Stimulated activated CD4-positive, alpha-beta T cell treated with anti-CD3 and anti-CD28 coated beads, Interleukin-4, amount 100 ng/mL, for 48 hours (primary cell): ENCODE results near the gene RYK.
A peak's percentile ranks its signal among the peaks of the same experiment; 100 is the strongest.
"Not testable (repeated sequence)": the region's sequence is repeated elsewhere in the genome, so short reads cannot be mapped to it uniquely, and the experiment has no call there.

Experiments used
- DNase-seq, 2 donors: peaks; one replicate each; pipeline ENCODE4 v3.0.0-alpha.2; 2020; ENCODE audit warnings: low read depth in 2 of 2

The RYK gene

DNA sequence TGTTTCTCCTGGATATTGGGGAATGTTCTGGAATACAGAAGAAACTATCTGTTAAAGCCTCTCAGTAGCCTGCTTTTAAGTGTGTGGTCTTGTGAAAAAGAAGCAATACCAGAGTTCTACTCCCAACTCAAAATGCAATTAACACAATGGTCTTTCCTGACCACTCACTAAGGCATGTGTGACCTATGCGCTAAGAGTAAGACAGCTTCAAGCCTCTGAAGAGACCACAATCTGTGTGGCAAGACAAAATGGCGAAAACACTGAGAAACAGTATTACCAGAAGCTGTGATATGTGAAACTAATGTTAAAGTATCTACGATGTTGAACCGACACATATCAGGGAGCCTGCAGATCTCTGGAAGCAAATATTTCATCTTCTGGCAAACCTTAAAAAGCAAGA lies 33.8 kb downstream of the RYK start:
- DNase-seq = no peak

DNA sequence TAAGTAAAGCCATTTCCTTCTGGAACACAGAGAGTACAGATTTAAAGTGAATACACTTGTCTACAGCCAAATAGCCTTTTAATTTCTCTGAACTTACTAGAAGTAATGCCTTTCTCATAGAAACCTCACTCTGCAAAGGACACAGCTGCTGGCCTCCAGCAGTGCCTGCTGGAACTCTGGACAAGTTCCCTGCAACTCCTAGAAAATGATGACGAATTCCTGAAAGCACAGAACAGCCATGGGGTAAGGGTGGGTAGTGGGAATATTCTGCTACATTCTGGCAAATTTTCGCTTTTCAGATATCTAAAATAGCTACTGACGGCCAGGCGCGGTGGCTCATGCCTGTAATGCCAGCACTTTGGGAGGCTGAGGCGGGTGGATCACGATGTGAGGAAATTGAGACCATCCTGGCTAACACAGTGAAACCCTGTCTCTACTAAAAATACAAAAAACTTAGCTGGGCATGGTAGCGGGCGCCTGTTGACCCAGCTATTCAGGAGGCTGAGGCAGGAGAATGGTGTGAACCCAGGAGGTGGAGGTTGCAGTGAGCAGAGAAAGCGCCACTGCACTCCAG lies 34.4 kb downstream of the RYK start:
- DNase-seq = no peak

GRCh38 chr3:134214239-134214638 lies 36.4 kb downstream of the RYK start:
- DNase-seq = no peak

DNA sequence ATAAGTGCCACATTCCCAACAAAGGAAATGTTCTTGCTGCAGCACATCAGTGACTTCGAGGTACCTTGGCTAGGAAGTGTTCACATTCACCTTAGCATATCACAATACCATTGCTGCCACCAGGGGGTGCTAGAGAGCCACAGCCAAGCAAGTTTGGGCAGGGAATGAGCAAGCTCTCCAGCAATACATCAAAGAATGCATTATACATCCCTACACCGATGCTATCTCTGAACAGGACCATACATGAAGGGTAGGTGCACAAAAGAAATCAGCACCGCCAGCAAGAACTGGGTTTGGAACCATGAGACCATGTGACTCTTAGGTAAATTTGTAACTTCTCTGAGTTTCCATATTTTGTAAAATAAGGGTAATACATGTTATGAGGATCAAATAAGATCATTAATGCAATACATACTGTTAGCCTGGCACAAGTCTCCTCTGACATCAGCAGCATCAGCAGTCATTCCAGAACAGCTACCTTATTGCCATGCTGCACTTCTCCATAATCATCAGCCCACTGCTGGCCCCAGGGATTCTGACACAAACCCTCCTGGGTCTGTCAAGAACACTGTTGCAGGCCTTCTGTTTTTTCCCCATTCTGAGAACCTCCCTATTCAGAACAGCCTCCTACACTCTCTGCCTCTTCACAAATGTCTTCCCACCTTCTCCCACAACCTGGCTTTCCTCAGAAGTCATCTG lies 37.5 kb downstream of the RYK start:
- DNase-seq = peak; percentile 84 to 94

GRCh38 chr3:134211797-134212196 lies 38.9 kb downstream of the RYK start:
- no peak for DNase-seq

DNA sequence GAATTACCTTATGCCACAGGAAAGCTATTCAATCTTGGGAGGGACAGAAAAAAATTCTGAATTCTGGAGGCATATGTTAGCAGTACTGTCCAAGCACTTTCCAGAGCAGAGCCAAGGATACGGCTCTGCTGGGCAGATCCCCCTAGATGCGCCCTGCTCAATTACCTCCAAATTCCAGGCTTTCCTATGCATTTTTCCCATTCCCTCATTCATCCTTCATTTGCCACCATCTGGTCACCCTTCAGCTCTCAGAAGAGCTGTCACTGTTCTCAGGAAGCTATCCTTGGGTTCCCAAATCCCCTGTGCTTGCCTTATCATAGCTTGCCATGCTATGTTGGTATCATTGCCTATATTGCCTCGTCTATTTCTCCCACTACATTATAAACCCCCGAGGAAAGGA lies 45.2 kb downstream of the RYK start:
- no peak for DNase-seq

- DNase-seq = no peak
Measured at GRCh38 chr3:134201201-134202130, 49.2 kb downstream of the RYK start.

DNA sequence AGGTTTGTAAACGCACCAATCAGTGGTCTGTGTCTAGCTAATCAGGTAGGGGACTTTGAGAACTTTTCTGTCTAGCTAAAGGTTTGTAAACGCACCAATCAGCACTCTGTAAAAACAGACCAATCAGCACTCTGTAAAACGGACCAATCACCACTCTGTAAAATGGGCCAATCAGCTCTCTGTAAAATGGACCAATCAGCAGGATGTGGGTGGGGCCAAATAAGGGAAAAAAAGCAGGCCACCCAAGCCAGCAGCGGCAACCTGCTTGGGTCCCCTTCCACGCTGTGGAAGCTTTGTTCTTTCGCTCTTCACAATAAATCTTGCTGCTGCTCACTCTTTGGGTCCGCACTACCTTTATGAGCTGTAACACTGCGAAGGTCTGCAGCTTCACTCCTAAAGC lies 50.8 kb downstream of the RYK start:
- DNase-seq = not testable (repeated sequence)

DNA sequence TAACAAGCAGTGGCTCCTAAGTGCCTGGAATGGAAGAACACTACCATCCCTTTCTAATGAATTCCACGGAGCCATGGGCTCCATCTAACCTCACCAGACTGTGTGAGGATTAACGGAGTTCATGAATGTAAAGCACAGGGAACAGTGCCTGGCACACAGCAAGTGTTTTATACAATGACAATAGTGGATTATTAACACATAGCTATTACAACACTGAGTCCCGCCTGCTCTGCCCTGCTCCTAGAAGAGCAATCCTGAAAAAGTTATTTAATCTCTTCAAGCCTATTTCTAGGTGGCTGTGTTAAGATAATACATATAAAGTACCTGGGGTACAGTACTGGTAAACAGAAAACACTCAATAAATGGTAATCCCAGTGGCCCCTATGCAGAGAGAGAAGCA lies 51.4 kb downstream of the RYK start:
- no peak for DNase-seq

DNA sequence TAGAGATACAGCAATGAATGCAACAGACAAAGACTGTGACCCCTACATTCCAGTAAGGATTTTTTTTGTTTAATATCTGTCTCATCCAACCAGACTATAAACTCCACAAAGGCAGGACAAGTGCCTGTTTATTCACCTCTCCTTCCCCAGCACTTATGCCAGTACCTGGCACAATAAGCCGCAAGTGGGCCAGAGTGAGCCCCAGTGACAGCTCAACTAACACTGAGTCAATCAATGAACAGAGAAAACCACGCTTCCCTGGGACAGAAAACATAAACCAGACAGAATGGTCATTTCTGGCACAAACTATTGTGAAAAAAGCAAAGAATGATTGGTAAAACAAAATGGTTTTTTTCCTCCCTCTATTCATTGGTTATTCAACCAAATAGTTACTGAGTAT lies 52.2 kb downstream of the RYK start:
- DNase-seq = no peak

GRCh38 chr3:134197681-134198261 lies 52.9 kb downstream of the RYK start:
- no peak for DNase-seq

DNA sequence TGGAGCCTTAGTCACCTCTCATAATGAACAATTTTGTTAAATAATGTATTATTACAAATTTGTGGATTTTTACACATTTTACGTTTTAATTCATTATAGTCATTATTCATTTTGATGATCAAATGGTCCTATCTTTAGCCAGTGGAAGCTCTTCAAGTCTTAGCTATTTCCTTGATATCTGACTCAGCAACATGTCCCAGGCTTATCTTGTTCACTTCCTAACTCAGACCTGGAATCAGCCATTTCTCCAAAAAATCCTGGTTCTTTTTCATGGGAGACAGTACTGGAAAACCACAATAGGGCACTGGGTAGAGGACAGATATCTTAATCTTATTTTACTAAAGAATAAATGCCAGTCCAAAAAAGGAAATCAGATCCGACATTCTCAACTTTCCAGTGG lies 56.4 kb downstream of the RYK start:
- DNase-seq = no peak

DNA sequence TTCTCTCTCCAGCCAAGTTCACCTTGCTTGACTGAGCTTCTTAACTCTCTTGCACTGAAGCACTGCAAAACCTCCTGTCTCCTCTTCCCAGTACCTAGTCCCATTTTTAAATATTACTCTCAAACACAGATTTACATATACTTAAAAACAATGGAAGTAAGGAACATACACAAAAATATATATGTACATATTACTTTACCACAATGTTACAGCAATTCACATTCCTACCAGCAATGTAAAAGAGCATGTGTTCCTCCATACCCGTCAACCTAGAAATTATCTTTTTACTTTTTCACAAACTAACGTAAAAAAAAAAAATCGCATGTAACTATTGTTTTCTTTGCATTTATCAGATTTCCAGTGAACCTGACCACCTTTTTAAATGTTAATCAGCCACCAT lies 60.4 kb downstream of the RYK start:
- no peak for DNase-seq

GRCh38 chr3:134189849-134190248 lies 60.8 kb downstream of the RYK start:
- no peak for DNase-seq

- no peak for DNase-seq
Measured at GRCh38 chr3:134186391-134186790, 64.3 kb downstream of the RYK start.

DNA sequence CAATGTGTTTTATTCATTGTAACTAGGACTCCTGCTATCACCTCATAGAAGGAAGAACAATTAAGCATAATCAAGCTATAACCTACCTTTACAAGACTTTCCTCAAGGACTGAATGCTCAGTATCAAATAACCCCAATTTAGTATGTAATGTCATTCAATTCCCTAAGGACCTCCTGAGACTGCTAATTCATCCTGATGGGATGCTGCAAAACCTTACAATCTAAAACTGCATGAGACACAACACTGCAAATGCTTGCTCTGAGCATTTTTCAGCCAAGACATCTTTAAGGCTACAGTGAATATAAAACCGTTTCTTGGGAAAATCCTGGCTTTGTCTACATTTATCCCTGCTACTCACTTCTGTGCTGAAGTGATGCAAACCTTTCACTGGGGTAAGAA lies 69.9 kb downstream of the RYK start:
- no peak for DNase-seq

- no peak for DNase-seq
Measured at GRCh38 chr3:134179508-134179907, 71.2 kb downstream of the RYK start.

- no peak for DNase-seq
Measured at GRCh38 chr3:134163096-134163495, 87.6 kb downstream of the RYK start.

DNA sequence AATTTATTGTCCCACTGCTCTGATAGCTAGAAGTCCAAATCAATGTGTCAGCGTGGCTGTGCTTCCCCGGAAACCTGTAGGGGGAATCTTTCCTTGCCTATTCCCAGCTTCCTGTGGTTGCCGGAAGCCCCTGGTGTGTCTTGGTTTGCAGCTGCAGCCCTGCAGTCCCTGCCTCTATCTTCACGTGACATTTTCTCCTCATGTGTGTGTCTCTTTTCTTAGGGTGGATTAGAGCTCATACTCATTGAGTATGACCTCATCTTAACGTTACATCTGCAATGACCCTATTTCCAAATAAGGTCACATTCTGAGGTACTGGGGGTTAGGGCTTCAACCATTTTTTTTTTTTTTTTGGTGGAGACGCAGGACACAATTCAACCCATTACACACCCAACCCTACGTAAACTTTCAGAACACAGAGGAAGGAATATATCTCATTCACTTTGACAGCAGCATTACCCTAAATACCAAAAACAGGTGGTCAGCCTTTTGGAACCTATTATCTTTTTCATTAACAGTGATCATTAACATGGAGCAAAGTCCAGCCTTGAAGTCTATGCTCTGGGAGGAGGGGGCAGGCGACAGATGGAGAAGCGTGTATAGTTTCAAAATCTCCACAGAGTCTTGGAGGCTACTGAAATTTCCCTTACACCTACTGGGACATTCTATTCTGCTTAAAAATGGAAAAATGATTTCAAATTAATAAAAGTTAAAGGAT lies 88.6 kb downstream of the RYK start:
- no peak for DNase-seq

GRCh38 chr3:134155446-134155845 lies 95.2 kb downstream of the RYK start:
- DNase-seq = no peak

DNA sequence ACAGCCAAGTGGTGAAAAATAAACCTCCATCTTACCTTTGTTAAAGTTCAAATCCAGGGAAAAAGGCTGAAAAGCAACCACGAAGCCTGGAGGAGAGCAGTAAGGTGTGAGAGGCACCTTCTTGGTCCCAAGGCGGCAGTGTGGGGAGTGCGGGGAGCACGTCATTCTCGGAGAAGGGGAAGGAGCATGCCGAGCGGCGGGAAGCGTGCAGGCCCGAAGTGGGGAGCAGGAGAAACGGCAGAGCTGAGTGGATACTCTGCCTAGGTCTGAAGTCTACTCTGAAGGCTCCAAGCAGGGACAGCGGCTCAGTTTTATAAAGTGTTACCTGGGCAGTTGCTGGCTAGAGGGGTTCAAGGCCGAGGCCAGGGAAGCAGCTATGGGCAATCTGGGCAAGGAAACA lies 96.9 kb downstream of the RYK start:
- DNase-seq = no peak

DNA sequence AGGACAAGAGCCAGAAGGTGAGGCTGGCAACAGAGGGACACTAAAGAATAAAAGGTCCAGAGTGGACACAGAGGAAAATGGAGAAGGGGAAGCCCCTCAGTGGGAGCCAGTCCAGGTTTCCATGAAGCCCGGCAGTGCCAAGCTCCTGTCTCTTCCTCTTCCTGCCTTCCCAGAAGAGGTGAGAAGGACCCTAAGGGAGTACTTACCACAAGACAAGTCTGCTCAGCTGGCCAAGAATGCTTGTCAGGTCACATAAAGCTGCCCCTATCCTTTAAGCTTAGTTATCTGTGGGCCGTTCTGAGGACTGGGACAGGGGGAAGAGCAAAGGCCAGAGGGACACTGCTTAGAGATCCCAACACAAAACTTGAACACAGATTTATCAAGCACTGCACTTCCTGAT lies 100.2 kb downstream of the RYK start:
- no peak for DNase-seq
